ENCODE data around the gene SPAG5.

SPAG5 gene

GRCh38 chr17:28554565-28554964 lies 44.3 kb downstream of the SPAG5 start:
- H3K36me3 ChIP-seq = peaks cover 7% of the 10 kb centered on the region
- TF ChIP-seq CTCF (IDR thresholded peaks at IDR 0.05; ENCODE audit: low read depth, low read length) = no peak
- no peaks in the 10 kb centered on the region for H3K27me3 ChIP-seq

GRCh38 chr17:28553000-28553505 lies 45.8 kb downstream of the SPAG5 start:
- Histone ChIP-seq H3K36me3 (peaks cover 7% of the 10 kb centered on the region), H3K4me1 (no peaks in the 10 kb centered on the region), H3K9me3 (no peaks in the 10 kb centered on the region), H3K27me3 (no peaks in the 10 kb centered on the region), H3K4me3 (ENCODE audit: low read depth, low read length) (no peak overlapping the region)
- no peak for DNase-seq
- no peak for TF ChIP-seq CTCF (IDR thresholded peaks at IDR 0.05; ENCODE audit: low read depth, low read length)

More at GRCh38 chr17:28554565-28554964, 44.3 kb downstream of the SPAG5 start:
- Histone ChIP-seq H3K4me3 (ENCODE audit: low read depth, low read length) (no peak overlapping the region), H3K9me3 (no peaks in the 10 kb centered on the region), H3K4me1 (no peaks in the 10 kb centered on the region)
- DNase-seq = no peak

GRCh38 chr17:28552176-28552999 lies 46.4 kb downstream of the SPAG5 start, which contains the start of gene UNC119:
UNC119 (minus strand) TSS chr17:28552624; CDS start chr17:28552557, 67 bp downstream.
- H3K27me3 ChIP-seq = no peaks in the 10 kb centered on the region
- H3K4me3 ChIP-seq (ENCODE audit: low read depth, low read length) = peak within 1 kb of the TSS; percentile 63
- peak; percentile 76 for DNase-seq
- peaks cover 7% of the 10 kb centered on the region for H3K36me3 ChIP-seq
- H3K9me3 ChIP-seq = no peaks in the 10 kb centered on the region
- TF ChIP-seq CTCF (IDR thresholded peaks at IDR 0.05; ENCODE audit: low read depth, low read length) = no peak
- no peaks in the 10 kb centered on the region for H3K4me1 ChIP-seq

- H3K9me3 ChIP-seq = no peaks in the 10 kb centered on the region
- H3K36me3 ChIP-seq = peaks cover 1% of the 10 kb centered on the region
- no peak for DNase-seq
- H3K27me3 ChIP-seq = no peaks in the 10 kb centered on the region
- no peaks in the 10 kb centered on the region for H3K4me1 ChIP-seq
- peak overlapping the region; percentile 63 for H3K4me3 ChIP-seq (ENCODE audit: low read depth, low read length)
- TF ChIP-seq CTCF (IDR thresholded peaks at IDR 0.05; ENCODE audit: low read depth, low read length) = no peak
Observed at GRCh38 chr17:28551421-28552175, 47.2 kb downstream of the SPAG5 start.

- no peaks in the 10 kb centered on the region for H3K9me3 ChIP-seq
- no peaks in the 10 kb centered on the region; the same call in none of the 2 replicates for H3K36me3 ChIP-seq
- no peak overlapping the region for H3K4me3 ChIP-seq (ENCODE audit: low read depth, low read length)
- TF ChIP-seq CTCF (IDR thresholded peaks at IDR 0.05; ENCODE audit: low read depth, low read length) = no peak
- DNase-seq = no peak
- no peaks in the 10 kb centered on the region for H3K4me1 ChIP-seq
- no peaks in the 10 kb centered on the region for H3K27me3 ChIP-seq
Observed at GRCh38 chr17:28550858-28551257, 48.0 kb downstream of the SPAG5 start.
